ENCODE results near the gene RAMP2. TPM values are rescaled to one million over a fixed set of nuclear protein-coding genes. Genes with fewer than 3 reads are reported as not detected.
A peak's percentile ranks its signal among the peaks of the same experiment; 100 is the strongest.

The RAMP2 gene
- total RNA-seq, 2 experiments from 2014 or later: not detected

DNA sequence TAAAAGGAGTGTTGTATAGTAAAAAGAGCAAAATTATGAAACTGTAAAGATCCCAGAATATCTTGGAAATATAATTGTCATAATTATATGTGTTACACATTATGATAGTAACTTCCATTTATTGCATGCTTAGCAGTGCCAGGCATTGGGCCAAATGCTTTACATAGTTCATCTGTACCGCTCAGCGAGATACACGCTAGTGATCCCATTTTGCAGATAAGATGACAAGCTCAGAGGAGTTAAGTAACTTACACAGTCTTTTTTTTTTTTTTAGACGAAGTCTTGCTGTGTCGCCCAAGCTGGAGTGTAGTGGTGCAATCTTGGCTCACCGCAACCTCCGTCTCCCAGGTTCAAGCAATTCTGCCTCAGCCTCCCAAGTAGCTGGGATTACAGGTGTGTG, 9.4 kb upstream of the RAMP2 start:
- ChIA-PET CTCF (ENCODE audit: unreplicated experiment) (no interaction called here), POLR2A (interaction anchor here (0.6 kb wide), 3 partner anchors 9 to 16 kb away, joined by 3 read pairs; no protein-coding TSS in a partner anchor)
- Histone ChIP-seq H3K9me3 (ENCODE audit: low read length) (no peaks in the 10 kb centered on the region), H3K36me3 (ENCODE audit: insufficient read depth, low read length) (no peaks in the 10 kb centered on the region), H3K4me1 (ENCODE audit: insufficient read depth, low read length, poor library complexity, severe bottlenecking) (no peaks in the 10 kb centered on the region), H3K27ac (ENCODE audit: low read depth, low read length, poor library complexity, severe bottlenecking) (no peak overlapping the region), H3K9me2 (ENCODE audit: insufficient read depth, low read length) (no peaks in the 10 kb centered on the region), H2AFZ (ENCODE audit: low read length) (no peak overlapping the region), H4K20me1 (ENCODE audit: insufficient read depth, low read length) (no peaks in the 10 kb centered on the region), H3K4me3 (ENCODE audit: low read depth, low read length, poor library complexity, severe bottlenecking) (no peak overlapping the region), H3K79me2 (ENCODE audit: insufficient read depth, low read depth, low read length) (no peaks in the 10 kb centered on the region), H3K4me2 (ENCODE audit: low read length) (no peak overlapping the region)
- DNase-seq (ENCODE audit: low spot score): no peak
- BruUV-seq (replicated peaks): no TSS peak
- intact Hi-C loops (cut with micrococcal nuclease; ENCODE audit: unreplicated experiment): no loop called here
- TF ChIP-seq, protein P1, sequence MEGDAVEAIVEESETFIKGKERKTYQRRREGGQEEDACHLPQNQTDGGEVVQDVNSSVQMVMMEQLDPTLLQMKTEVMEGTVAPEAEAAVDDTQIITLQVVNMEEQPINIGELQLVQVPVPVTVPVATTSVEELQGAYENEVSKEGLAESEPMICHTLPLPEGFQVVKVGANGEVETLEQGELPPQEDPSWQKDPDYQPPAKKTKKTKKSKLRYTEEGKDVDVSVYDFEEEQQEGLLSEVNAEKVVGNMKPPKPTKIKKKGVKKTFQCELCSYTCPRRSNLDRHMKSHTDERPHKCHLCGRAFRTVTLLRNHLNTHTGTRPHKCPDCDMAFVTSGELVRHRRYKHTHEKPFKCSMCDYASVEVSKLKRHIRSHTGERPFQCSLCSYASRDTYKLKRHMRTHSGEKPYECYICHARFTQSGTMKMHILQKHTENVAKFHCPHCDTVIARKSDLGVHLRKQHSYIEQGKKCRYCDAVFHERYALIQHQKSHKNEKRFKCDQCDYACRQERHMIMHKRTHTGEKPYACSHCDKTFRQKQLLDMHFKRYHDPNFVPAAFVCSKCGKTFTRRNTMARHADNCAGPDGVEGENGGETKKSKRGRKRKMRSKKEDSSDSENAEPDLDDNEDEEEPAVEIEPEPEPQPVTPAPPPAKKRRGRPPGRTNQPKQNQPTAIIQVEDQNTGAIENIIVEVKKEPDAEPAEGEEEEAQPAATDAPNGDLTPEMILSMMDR (conservative IDR thresholded peaks at IDR 0.05; ENCODE audit: low read length): no peak
- no peak for TF ChIP-seq EZH2phosphoT487 (IDR thresholded peaks at IDR 0.05; ENCODE audit: borderline replicate concordance, low read depth, low read length)

GRCh38 chr17:42754782-42755181, 6.2 kb upstream of the RAMP2 start:
- POLR2A ChIA-PET: interaction anchor here (0.7 kb wide), 1 partner anchor 190 kb away, joined by 5 read pairs; no protein-coding TSS in a partner anchor
- peaks cover under 1% of the 10 kb centered on the region for H3K4me1 ChIP-seq (ENCODE audit: insufficient read depth, low read length, poor library complexity, severe bottlenecking)
- no peaks in the 10 kb centered on the region for H3K9me3 ChIP-seq (ENCODE audit: low read length)
- no peaks in the 10 kb centered on the region for H3K9me2 ChIP-seq (ENCODE audit: insufficient read depth, low read length)
- no peaks in the 10 kb centered on the region for H4K20me1 ChIP-seq (ENCODE audit: insufficient read depth, low read length)
- CTCF ChIA-PET (ENCODE audit: unreplicated experiment): no interaction called here
- no TSS peak for BruUV-seq (replicated peaks)
- H2AFZ ChIP-seq (ENCODE audit: low read length): no peak overlapping the region
- intact Hi-C loops (cut with micrococcal nuclease; ENCODE audit: unreplicated experiment): no loop called here
- no peaks in the 10 kb centered on the region for H3K36me3 ChIP-seq (ENCODE audit: insufficient read depth, low read length)
- H3K79me2 ChIP-seq (ENCODE audit: insufficient read depth, low read depth, low read length): no peaks in the 10 kb centered on the region
- no peak for DNase-seq (ENCODE audit: low spot score)
- TF ChIP-seq, protein P1 (conservative IDR thresholded peaks at IDR 0.05; ENCODE audit: low read length): no peak
- TF ChIP-seq EZH2phosphoT487 (IDR thresholded peaks at IDR 0.05; ENCODE audit: borderline replicate concordance, low read depth, low read length): no peak
- H3K4me2 ChIP-seq (ENCODE audit: low read length): no peak overlapping the region
- H3K27ac ChIP-seq (ENCODE audit: low read depth, low read length, poor library complexity, severe bottlenecking): no peak overlapping the region
- H3K4me3 ChIP-seq (ENCODE audit: low read depth, low read length, poor library complexity, severe bottlenecking): no peak overlapping the region

GRCh38 chr17:42759982-42760651, 910 bp upstream of the RAMP2 start:
- Histone ChIP-seq H2AFZ (ENCODE audit: low read length) (no peak overlapping the region), H3K4me1 (ENCODE audit: insufficient read depth, low read length, poor library complexity, severe bottlenecking) (peaks cover 9% of the 10 kb centered on the region), H3K9me2 (ENCODE audit: insufficient read depth, low read length) (no peaks in the 10 kb centered on the region), H3K4me3 (ENCODE audit: low read depth, low read length, poor library complexity, severe bottlenecking) (no peak overlapping the region), H3K9me3 (ENCODE audit: low read length) (no peaks in the 10 kb centered on the region), H3K36me3 (ENCODE audit: insufficient read depth, low read length) (no peaks in the 10 kb centered on the region), H3K4me2 (ENCODE audit: low read length) (no peak overlapping the region), H4K20me1 (ENCODE audit: insufficient read depth, low read length) (no peaks in the 10 kb centered on the region), H3K27ac (ENCODE audit: low read depth, low read length, poor library complexity, severe bottlenecking) (no peak overlapping the region), H3K79me2 (ENCODE audit: insufficient read depth, low read depth, low read length) (no peaks in the 10 kb centered on the region)
- DNase-seq (ENCODE audit: low spot score): peak; percentile 44
- ChIA-PET POLR2A (interaction anchor here (0.5 to 0.6 kb wide), 2 partner anchors 17 to 41 kb away, joined by 3 read pairs; no protein-coding TSS in a partner anchor), CTCF (ENCODE audit: unreplicated experiment) (no interaction called here)
- intact Hi-C loops (cut with micrococcal nuclease; ENCODE audit: unreplicated experiment): no loop called here
- TF ChIP-seq, protein P1 (conservative IDR thresholded peaks at IDR 0.05; ENCODE audit: low read length): no peak
- no peak for TF ChIP-seq EZH2phosphoT487 (IDR thresholded peaks at IDR 0.05; ENCODE audit: borderline replicate concordance, low read depth, low read length)
- no TSS peak for BruUV-seq (replicated peaks)

All from OCI-LY7 (cell line).